K562 (cell line): ENCODE measurements around the gene TJAP1. TPM values are rescaled to one million over a fixed set of nuclear protein-coding genes. Genes with fewer than 3 reads are reported as not detected.

Experiments used
- ATAC-seq: fragments of 200-7000 bp; cut with Tn5 transposase; 3 replicates; pipeline ENCODE4 v1.9.1; 2020; ENCODE audit warnings: moderate library complexity
- BruUV-seq: library from RNA; stranded (reverse); fragments of 400-500 nt; replicated peaks from 2 replicates; lab custom pipeline; 2021; lab: Mats Ljungman, UMichigan
- CTCF ChIA-PET: fragments of 300-600 bp; formaldehyde crosslinking; extraction: SDS; loops from one replicate; lab custom pipeline; 2021; ENCODE audit warnings: low intra/inter-chr PET ratio; lab: Yijun Ruan, JAX
- POLR2A ChIA-PET: fragments of 300-600, 350-650 bp; sonication (Branson Sonifier 250); formaldehyde crosslinking; extraction: SDS; loops from one replicate; lab custom pipeline; 2021; ENCODE audit warnings: antibody characterized with exemption, inconsistent platforms; lab: Yijun Ruan, JAX
- DNase-seq, 4 experiments: peaks; one replicate each; pipeline versions ENCODE4 v3.0.0 to v3.0.0-alpha.2; 2011 to 2018; ENCODE audit warnings: low spot score in 3 of 4, mixed read lengths in 3 of 4; ENCODE audit errors: extremely low read depth in 1 of 4
- FAIRE-seq: peaks from 2 replicates; lab custom pipeline; 2011; peaks lifted over from hg19 to GRCh38; lab: Jason Lieb, UNC
- H2AFZ ChIP-seq: 2 replicates; pipeline ENCODE4 v1.6.0; 2011; ENCODE audit warnings: low read depth, low read length, control low read depth, inconsistent platforms
- H3K27ac ChIP-seq: fragments of 200-600 bp; 3 replicates; pipeline ENCODE4 v1.8.0; 2011; ENCODE audit warnings: low read depth, mild to moderate bottlenecking, control low read depth, inconsistent platforms, low read length, moderate library complexity, mixed read lengths; ENCODE audit errors: extremely low read depth
- H3K27me3 ChIP-seq, 2 experiments: fragments of 300-600 bp in 1 of 2; 2 replicates in 1 of 2; 3 replicates in 1 of 2; pipeline versions ENCODE4 v1.6.0 to v1.8.0; 2011; ENCODE audit warnings: inconsistent platforms in 2 of 2, low read length in 2 of 2, mild to moderate bottlenecking in 1 of 2, mixed read lengths in 1 of 2, moderate library complexity in 1 of 2; ENCODE audit not compliant: control insufficient read depth in 2 of 2, insufficient read depth in 2 of 2
- H3K36me3 ChIP-seq: fragments of 300-600 bp; 3 replicates; pipeline ENCODE4 v1.8.0; 2011; ENCODE audit warnings: mild to moderate bottlenecking, low read length, inconsistent platforms; ENCODE audit not compliant: control insufficient read depth, insufficient read depth
- H3K4me1 ChIP-seq, 2 experiments: fragments of 200-600 bp in 1 of 2; replicated peaks in 1 of 2; 2 replicates in 1 of 2; 3 replicates in 1 of 2; pipeline versions ENCODE4 v1.5.1 to v1.8.0; 2011; ENCODE audit warnings: inconsistent platforms in 2 of 2, low read length in 2 of 2, mild to moderate bottlenecking in 1 of 2, mixed read lengths in 1 of 2, moderate library complexity in 1 of 2; ENCODE audit not compliant: control insufficient read depth in 2 of 2, insufficient read depth in 2 of 2
- H3K4me2 ChIP-seq: 2 replicates; pipeline ENCODE4 v1.6.1; 2011; ENCODE audit warnings: low read length, control low read depth, inconsistent platforms, mixed read lengths; ENCODE audit not compliant: insufficient read depth
- H3K4me3 ChIP-seq: fragments of 200-600 bp; sonication (generic), shearing (Covaris generic); 2 replicates; pipeline ENCODE4 v1.5.1; 2016; ENCODE audit warnings: control low read depth, inconsistent platforms
- H3K79me2 ChIP-seq: fragments of 200-600 bp; 3 replicates; pipeline ENCODE4 v1.8.0; 2011; ENCODE audit warnings: low read length, inconsistent platforms; ENCODE audit not compliant: control insufficient read depth, insufficient read depth
- H3K9ac ChIP-seq, 2 experiments: 2 replicates each; pipeline versions ENCODE4 v1.6.0 to v1.6.1; 2011; ENCODE audit warnings: low read depth in 2 of 2, low read length in 2 of 2, control low read depth in 1 of 2, inconsistent platforms in 1 of 2, mild to moderate bottlenecking in 1 of 2, mixed read lengths in 1 of 2; ENCODE audit not compliant: insufficient read depth in 1 of 2
- H3K9me1 ChIP-seq: one replicate; pipeline ENCODE4 v1.6.0; 2011; ENCODE audit warnings: inconsistent platforms, mild to moderate bottlenecking, low read length, moderate library complexity; ENCODE audit not compliant: control insufficient read depth, insufficient read depth
- H3K9me3 ChIP-seq: replicated peaks from 2 replicates; pipeline ENCODE4 v1.5.1; 2011; ENCODE audit warnings: low read depth, low read length, inconsistent platforms; ENCODE audit not compliant: control insufficient read depth, insufficient read depth
- H4K20me1 ChIP-seq: replicated peaks from 2 replicates; pipeline ENCODE4 v1.6.1; 2011; ENCODE audit warnings: low read length, inconsistent platforms, mixed read lengths; ENCODE audit not compliant: control insufficient read depth, insufficient read depth
- CREB5 ChIP-seq: fragments of 250-450 bp; sonication (Bioruptor Pico); IDR thresholded peaks from 2 replicates; pipeline ENCODE4 v1.5.0; 2020; ENCODE audit warnings: mild to moderate bottlenecking
- EZH2 ChIP-seq: IDR thresholded peaks from 2 replicates; pipeline ENCODE4 v1.6.1; 2012; ENCODE audit warnings: low read depth, mild to moderate bottlenecking, inconsistent platforms, low read length, borderline replicate concordance
- HDGF ChIP-seq: fragments of 450-650 bp; IDR thresholded peaks from 2 replicates; pipeline ENCODE4 v1.6.1; 2016
- KAT7 ChIP-seq: sonication (generic); formaldehyde crosslinking; IDR thresholded peaks from 2 replicates; pipeline ENCODE4 v1.8.0; 2022; ENCODE audit warnings: missing genetic modification reagents, mild to moderate bottlenecking, borderline replicate concordance
- MAZ ChIP-seq, 2 experiments: fragments of 450-650 bp in 1 of 2; sonication (generic) in 1 of 2; formaldehyde crosslinking; IDR thresholded peaks in 1 of 2; conservative IDR thresholded peaks in 1 of 2; 2 replicates each; pipeline versions ENCODE4 v1.4.0 to v1.5.0; 2020; ENCODE audit warnings: mild to moderate bottlenecking in 1 of 2, missing genetic modification reagents in 1 of 2
- MIER1 ChIP-seq: fragments of 450-650 bp; IDR thresholded peaks from 2 replicates; pipeline ENCODE4 v1.6.1; 2016; ENCODE audit warnings: antibody characterized with exemption, mild to moderate bottlenecking, low read depth
- RBM14 ChIP-seq: fragments of 200-400 bp; formaldehyde crosslinking; IDR thresholded peaks from 2 replicates; pipeline ENCODE4 v1.6.1; 2018; ENCODE audit warnings: low read depth, mild to moderate bottlenecking, low read length, moderate library complexity, borderline replicate concordance; ENCODE audit not compliant: insufficient read depth
- SNIP1 ChIP-seq: fragments of 450-650 bp; IDR thresholded peaks from 2 replicates; pipeline ENCODE4 v1.7.1; 2017; ENCODE audit warnings: low read depth, mild to moderate bottlenecking
- SP1 ChIP-seq: sonication (generic); formaldehyde crosslinking; IDR thresholded peaks from 2 replicates; pipeline ENCODE4 v1.8.1; 2022; ENCODE audit warnings: mild to moderate bottlenecking, missing genetic modification reagents
- TBL1XR1 ChIP-seq, 2 experiments: IDR thresholded peaks; 2 replicates each; pipeline ENCODE4 v1.6.1; 2012; ENCODE audit warnings: improper control_type of control experiment in 2 of 2, low read length in 2 of 2, mild to moderate bottlenecking in 1 of 2
- THRB ChIP-seq: fragments of 450-650 bp; formaldehyde crosslinking; conservative IDR thresholded peaks from 2 replicates; pipeline ENCODE4 v1.4.0; 2022; ENCODE audit warnings: mild to moderate bottlenecking, missing genetic modification characterization
- ZKSCAN3 ChIP-seq: fragments of 250-450 bp; sonication (Bioruptor Pico); IDR thresholded peaks from 2 replicates; pipeline ENCODE4 v1.4.0; 2020
- WGBS: fragments of 100-300 bp; shearing (Covaris generic); methylation state at CpG from one replicate; pipeline ENCODE4 v1.1.6; 2016; ENCODE audit warnings: low coverage, mixed read lengths; ENCODE audit not compliant: insufficient coverage; ENCODE audit errors: missing lambda C conversion rate; 5-methylcytosine and 5-hydroxymethylcytosine counted together
- in situ Hi-C: fragments of 300-500 bp; cut with MboI; formaldehyde crosslinking; loops from 4 replicates; pipeline ENCODE4 v1.15.0; 2018; ENCODE audit warnings: inconsistent platforms, mixed read lengths
- intact Hi-C: fragments of 100-400 bp; cut with micrococcal nuclease; formaldehyde crosslinking; loops from 2 replicates; pipeline ENCODE4 v1.14.2; 2022
- polyA plus RNA-seq, 8 experiments: library from polyadenylated mRNA; depleted of rRNA in 4 of 8; stranded (reverse) in 5 of 8; unstranded in 3 of 8; fragments of >200 nt; fragmentation: Nextera tagmentation in 2 of 8; fragmentation: Illumina TruSeq in 1 of 8; extraction: Ambion mirVana in 2 of 8; extraction: Trizol in 1 of 8; gene quantifications; 2 replicates each; pipeline versions ENCODE4 v1.2.1 to v1.2.3, GENCODE V29; 2011 to 2014; ENCODE audit warnings: inconsistent platforms in 1 of 8, missing spikeins in 1 of 8
- total RNA-seq, 7 experiments: library from RNA; depleted of rRNA in 6 of 7; stranded (reverse); fragments of >200 nt in 6 of 7; fragmentation: Illumina TruSeq in 2 of 7; extraction: Trizol in 2 of 7; gene quantifications; 2 replicates each; pipeline versions ENCODE4 v1.2.1 to v1.2.3, GENCODE V29; 2011 to 2021; ENCODE audit warnings: low replicate concordance in 1 of 7
- TF ChIP-seq, protein P1 (sequence below), 2 experiments: fragments of 450-650 bp in 1 of 2; sonication (generic) in 1 of 2; formaldehyde crosslinking in 1 of 2; IDR thresholded peaks in 1 of 2; conservative IDR thresholded peaks in 1 of 2; 2 replicates each; pipeline versions ENCODE4 v1.6.1 to v1.8.1; 2016 to 2023; ENCODE audit warnings: mild to moderate bottlenecking in 2 of 2, moderate library complexity in 2 of 2, inconsistent platforms in 1 of 2, missing genetic modification reagents in 1 of 2
- TF ChIP-seq, protein P2 (sequence below): conservative IDR thresholded peaks from 2 replicates; pipeline ENCODE4 v1.6.1; 2011; ENCODE audit warnings: low read depth, mild to moderate bottlenecking, low read length; ENCODE audit not compliant: control insufficient read depth

TJAP1 gene
- total and polyA plus RNA-seq, 9 of the 15 experiments (the other 6 are each of a cell fraction or from before 2014, with no cell fraction given): 0.06 to 35.8 (median 16.2) TPM

- in situ Hi-C loops (no loop called here), intact Hi-C loops (no loop called here)
- H3K4me3 ChIP-seq: peak overlapping the region; percentile 80
- peaks cover 82% of the 10 kb centered on the region for H3K36me3 ChIP-seq
- no TSS peak for BruUV-seq
- under 1% methylated on average over 10 of the region's 10 CpGs for WGBS
- H3K27ac ChIP-seq: peak overlapping the region; percentile 91
- DNase-seq (peak in 1 of 4 experiments; percentile 52), FAIRE-seq (peak; percentile 72), ATAC-seq (peak; percentile 50)
- H3K9me1 ChIP-seq: peaks cover 3% of the 10 kb centered on the region
- H3K9me3 ChIP-seq: no peaks in the 10 kb centered on the region
- H3K4me2 ChIP-seq: peak overlapping the region; percentile 99
- peaks cover 57% of the 10 kb centered on the region for H3K79me2 ChIP-seq
- H3K27me3 ChIP-seq: no peaks in the 10 kb centered on the region
- peak overlapping the region; percentile 95 to 99 for H3K9ac ChIP-seq
- peak overlapping the region; percentile 87 for H2AFZ ChIP-seq
- POLR2A ChIA-PET: interaction anchor here (0.5 to 7.1 kb wide), 9 partner anchors 10 to 496 kb away, joined by 3 to 89 read pairs (median 4); partner anchors contain the start of genes GTPBP2 and RRP36
- peaks cover 10 to 19% of the 10 kb centered on the region in 2 experiments; a peak in 3 of 5 replicates for H3K4me1 ChIP-seq
- peaks cover 10% of the 10 kb centered on the region; the same call in 1 of the 2 replicates for H4K20me1 ChIP-seq
- CTCF ChIA-PET: no interaction called here
- TF ChIP-seq SNIP1: peak; percentile 10; the same call in 1 of the 2 replicates
- TF ChIP-seq TBL1XR1 (IDR thresholded peaks at IDR 0.05; ENCODE audit: low read length in 2 of 2): 0 out of 4 replicates have a peak, but pooled peaks of 1 of the 2 experiments have one; percentile 6
- TF ChIP-seq THRB (CRISPR knock-in tag): peak; percentile 71; the same call in 1 of the 2 replicates
- TF ChIP-seq EZH2: no peak
- TF ChIP-seq KAT7 (CRISPR knock-in tag): 0 out of 2 replicates have a peak, but pooled peaks have one; percentile 53
- peak; percentile 49; the same call in 1 of the 2 replicates for TF ChIP-seq CREB5
- 0 out of 2 replicates have a peak, but pooled peaks have one; percentile 6 for TF ChIP-seq SP1 (CRISPR knock-in tag)
- TF ChIP-seq, protein P1, sequence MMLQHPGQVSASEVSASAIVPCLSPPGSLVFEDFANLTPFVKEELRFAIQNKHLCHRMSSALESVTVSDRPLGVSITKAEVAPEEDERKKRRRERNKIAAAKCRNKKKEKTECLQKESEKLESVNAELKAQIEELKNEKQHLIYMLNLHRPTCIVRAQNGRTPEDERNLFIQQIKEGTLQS (IDR thresholded peaks at IDR 0.05): no peak
- TF ChIP-seq, protein P1 (CRISPR knock-in tag; conservative IDR thresholded peaks at IDR 0.05): 0 out of 2 replicates have a peak, but pooled peaks have one; percentile 54
- no peak for TF ChIP-seq RBM14
- TF ChIP-seq MIER1: 0 out of 2 replicates have a peak, but pooled peaks have one; percentile 19
- TF ChIP-seq MAZ (CRISPR knock-in tag; conservative IDR thresholded peaks at IDR 0.05 in 1 of 2, IDR thresholded peaks at IDR 0.05 in 1 of 2): 0 out of 4 replicates have a peak, but pooled peaks of 1 of the 2 experiments have one; percentile 11
- TF ChIP-seq, protein P2, sequence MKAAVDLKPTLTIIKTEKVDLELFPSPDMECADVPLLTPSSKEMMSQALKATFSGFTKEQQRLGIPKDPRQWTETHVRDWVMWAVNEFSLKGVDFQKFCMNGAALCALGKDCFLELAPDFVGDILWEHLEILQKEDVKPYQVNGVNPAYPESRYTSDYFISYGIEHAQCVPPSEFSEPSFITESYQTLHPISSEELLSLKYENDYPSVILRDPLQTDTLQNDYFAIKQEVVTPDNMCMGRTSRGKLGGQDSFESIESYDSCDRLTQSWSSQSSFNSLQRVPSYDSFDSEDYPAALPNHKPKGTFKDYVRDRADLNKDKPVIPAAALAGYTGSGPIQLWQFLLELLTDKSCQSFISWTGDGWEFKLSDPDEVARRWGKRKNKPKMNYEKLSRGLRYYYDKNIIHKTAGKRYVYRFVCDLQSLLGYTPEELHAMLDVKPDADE: no peak
- TF ChIP-seq HDGF: no peak
- no peak for TF ChIP-seq ZKSCAN3
Measured at GRCh38 chr6:43517505-43518357, 40.4 kb downstream of the TJAP1 start.
